Amniotic epithelial cell (primary cell): ENCODE data around the gene NXPE3.
"Not testable (repeated sequence)": the region's sequence is repeated elsewhere in the genome, so short reads cannot be mapped to it uniquely, and the experiment has no call there.

Experiments
- DNase-seq: peaks from one replicate; pipeline ENCODE4 v3.0.0-alpha.2; 2010; ENCODE audit warnings: low read depth

The NXPE3 gene

DNA sequence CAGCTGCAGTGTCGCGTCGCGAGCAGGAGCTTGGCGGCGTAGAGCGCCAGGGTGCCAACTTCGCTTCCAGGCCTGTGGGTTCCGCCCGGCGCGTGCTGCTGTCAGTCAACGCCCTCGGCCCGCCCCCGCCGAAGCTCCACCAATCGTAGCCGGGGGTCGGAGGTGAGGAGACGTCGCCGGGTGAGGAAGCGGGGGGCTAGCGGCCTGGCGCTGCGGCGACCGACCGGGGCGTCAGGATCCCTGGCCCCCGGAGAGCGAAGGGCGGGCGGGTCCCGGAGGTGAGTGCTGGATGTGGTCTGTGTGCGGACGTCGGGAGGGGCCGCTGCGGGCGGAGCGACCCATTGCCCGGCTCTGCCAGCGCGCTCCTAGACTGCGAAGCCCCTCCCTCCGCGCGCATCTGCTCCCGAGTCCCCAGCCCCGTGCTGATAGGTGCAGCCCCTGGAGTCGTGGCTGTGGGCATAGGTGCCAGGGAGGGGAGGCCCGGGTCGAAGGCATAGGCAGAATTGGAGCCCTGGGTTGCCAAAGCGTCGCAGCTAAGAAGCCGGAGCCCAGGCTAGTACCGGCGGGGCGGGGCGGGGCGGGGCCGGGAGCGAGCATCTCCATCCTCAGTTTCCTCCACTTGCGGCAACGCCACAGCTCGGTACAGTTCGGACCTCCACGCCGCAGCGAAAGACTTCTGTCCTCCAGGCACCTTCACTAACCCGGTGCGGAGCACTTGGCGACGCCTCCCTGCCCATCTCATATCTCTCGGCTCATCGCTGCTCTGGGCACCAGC, at the start of gene NXPE3:
Gene NXPE3, plus strand, starts transcription at position 165 of the 775 bp plus-strand sequence. CDS start 6,386 bp downstream, outside the sequence.
- peak; percentile 58 for DNase-seq

GRCh38 chr3:101729586-101729985, 49.4 kb upstream of the NXPE3 start:
- DNase-seq: no peak

DNA sequence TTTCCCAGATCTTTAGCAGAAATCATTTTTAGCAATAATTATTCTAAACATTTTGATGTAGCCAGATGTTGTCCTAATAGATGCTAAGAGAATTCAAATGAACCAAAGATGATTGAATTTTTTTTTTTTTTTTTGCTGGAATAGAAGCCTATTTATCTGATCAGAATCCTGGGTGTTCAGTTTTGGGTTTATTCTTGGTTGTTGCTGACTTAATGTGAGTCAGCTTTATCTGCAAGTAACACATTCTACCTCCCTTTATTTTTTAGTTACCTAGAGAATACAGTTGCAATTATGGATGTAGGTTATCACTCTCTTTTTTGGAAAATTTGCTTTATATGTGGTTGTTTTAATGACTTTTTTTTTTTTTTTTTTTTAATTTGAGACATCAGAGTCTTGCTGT, 48.2 kb upstream of the NXPE3 start:
- no peak for DNase-seq

DNA sequence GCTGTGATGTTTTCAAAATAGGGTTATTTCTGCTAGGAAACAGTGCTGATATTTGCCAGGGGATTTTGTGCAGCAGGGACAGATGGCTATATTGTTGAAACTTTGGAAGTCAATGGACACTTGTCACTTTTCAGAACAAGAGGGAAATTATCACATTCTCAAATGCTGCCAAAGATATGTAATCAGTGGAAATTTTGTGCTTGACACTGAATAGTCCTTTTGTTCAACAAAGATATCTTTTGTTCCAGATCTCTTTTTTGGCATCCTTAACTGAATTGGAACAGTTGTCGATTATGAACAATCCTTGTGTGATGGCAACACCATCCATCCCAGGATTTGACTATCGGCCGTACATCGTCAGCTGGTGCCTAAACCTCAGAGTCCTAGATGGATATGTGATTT, 46.8 kb upstream of the NXPE3 start:
- DNase-seq: no peak

DNA sequence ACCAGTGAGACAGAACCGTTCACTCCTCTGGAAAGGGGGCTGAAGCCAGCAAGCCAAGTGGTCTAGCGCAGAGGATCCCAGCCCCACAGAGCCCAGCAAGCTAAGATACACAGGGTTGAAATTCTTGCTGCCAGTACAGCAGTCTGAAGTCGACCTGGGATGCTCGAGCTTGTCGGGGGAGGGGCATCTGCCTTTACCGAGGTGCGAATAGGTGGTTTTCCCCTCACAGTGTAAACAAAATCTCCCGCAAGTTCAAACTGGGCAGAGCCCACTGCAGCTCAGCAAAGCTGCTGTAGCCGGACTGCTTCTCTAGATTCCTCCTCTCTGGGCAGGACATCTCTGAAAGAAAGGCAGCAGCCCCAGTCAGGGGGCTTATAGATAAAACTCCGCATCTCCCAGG, 43.2 kb upstream of the NXPE3 start:
- no peak for DNase-seq

GRCh38 chr3:101741914-101742313, 37.1 kb upstream of the NXPE3 start:
- not testable (repeated sequence) for DNase-seq

- DNase-seq: no peak
Measured at GRCh38 chr3:101744811-101745210, 34.2 kb upstream of the NXPE3 start.

GRCh38 chr3:101745934-101746333, 33.1 kb upstream of the NXPE3 start:
- DNase-seq: not testable (repeated sequence)

- DNase-seq: not testable (repeated sequence)
Measured at GRCh38 chr3:101753386-101754113, 25.5 kb upstream of the NXPE3 start.

DNA sequence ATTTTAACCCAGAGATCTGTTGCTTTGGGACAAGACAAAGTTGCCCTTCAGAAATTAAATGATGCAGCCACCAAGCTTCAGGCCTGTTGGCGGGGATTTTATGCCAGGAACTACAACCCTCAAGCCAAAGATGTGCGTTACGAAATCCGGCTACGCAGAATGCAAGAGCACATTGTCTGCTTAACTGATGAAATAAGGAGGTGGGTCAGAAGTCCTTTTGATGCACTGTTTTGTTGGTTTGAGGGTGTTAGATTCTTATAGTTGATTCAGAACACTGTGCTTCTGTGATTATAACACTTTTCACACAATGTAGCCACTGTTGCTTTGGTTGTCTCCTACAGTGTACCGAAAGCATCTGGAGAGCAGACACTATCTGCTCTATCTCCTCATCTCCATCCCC, 20.8 kb upstream of the NXPE3 start:
- DNase-seq: peak; percentile 7

GRCh38 chr3:101762041-101762646, 16.9 kb upstream of the NXPE3 start:
- no peak for DNase-seq

DNA sequence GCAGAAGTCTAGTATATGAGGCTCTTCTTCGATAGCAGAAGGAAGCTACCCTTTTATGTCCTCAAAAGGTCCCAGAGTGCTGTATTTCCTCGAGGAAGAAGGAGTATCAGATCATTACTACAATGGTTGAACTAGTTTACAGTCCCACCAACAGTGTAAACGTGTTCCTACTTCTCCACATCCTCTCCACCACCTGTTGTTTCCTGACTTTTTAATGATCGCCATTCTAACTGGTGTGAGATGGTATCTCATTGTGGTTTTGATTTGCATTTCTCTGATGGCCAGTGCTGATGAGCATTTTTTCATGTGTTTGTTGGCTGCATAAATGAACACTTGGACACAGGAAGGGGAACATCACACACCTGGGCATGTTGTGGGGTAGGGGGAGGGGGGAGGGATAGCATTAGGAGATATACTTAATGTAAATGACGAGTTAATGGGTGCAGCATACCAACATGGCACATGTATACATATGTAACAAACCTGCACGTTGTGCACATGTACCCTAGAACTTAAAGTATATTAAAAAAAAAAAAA, 1.2 kb upstream of the NXPE3 start:
- not testable (repeated sequence) for DNase-seq

- DNase-seq: no peak
Measured at GRCh38 chr3:101778385-101779046, 495 bp upstream of the NXPE3 start.

GRCh38 chr3:101779822-101780381, 891 bp downstream of the NXPE3 start:
- DNase-seq: peak; percentile 43

- peak; percentile 88 for DNase-seq
Measured at GRCh38 chr3:101780661-101781060, 1.6 kb downstream of the NXPE3 start.

DNA sequence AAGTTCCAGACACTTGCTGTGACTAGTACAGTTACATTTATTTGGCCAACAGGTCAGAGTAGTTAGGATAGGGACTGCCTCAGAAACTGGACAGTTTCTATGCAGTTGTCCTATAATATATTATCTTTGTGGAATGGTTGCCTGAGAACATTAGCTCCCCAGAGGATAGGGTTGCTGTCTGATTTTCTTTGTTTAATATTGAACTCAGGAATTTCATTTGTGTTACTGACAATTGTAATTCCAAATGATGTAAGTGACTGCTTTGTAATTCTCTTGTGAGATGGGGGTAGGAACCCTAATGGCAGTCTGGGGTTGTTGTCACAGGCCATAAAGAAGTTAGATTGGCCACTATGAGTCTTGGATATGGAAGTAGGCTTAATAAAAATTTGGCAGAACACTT, 2.2 kb downstream of the NXPE3 start:
- no peak for DNase-seq

DNA sequence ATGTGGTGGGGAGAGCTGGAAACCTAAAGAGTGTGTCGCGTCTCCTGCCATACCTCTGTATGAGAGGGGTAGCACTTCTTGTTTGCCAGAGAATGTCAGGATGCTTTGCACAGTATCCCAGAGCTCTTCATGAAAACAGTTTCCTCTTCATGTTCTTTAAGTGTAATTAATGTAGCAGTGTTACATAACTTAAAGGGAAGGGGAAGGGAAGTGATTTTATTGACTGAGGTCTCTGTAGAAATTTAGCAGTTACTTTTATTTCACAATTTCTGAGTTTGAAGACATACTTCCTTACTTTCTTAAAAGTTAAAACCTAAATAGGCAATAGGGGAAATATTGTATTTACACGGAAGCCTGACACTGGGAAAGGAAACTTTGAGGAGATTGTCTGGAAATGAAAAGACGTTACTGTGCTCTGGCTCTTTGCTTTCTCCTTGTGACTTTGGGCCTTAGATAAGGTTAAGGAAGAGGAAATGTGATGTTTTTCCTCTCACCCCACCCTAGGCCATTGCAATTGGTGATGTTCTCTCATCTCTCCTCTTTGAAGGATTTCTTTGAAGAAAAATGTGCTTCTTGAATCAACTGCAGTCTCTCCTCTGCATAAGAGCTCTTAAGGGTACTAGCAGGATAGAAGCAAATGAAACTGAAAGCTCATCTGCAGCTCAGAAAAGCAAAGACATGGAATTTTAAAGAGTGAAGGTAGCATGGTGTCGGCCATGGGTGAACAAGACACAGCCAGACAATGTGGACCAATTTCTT, 6.0 kb downstream of the NXPE3 start:
- DNase-seq: no peak

DNA sequence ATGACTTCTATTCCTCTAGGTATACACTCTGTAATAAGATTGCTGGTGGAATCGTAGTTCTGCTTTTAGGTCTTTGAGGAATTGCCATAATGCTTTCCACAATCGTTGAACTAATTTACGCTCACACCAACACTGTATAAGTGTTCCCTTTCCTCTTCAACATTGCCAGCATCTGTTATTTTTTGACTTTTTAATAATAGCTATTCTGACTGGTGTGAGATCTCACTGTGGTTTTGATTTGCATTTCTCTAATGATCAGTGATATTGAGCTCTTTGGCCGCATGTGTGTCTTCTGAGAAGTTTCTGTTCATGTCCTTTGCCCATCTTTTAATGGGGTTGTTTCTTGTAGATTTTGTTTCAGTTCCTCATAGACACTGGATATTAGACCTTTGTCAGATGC, 12.8 kb downstream of the NXPE3 start:
- no peak for DNase-seq

DNA sequence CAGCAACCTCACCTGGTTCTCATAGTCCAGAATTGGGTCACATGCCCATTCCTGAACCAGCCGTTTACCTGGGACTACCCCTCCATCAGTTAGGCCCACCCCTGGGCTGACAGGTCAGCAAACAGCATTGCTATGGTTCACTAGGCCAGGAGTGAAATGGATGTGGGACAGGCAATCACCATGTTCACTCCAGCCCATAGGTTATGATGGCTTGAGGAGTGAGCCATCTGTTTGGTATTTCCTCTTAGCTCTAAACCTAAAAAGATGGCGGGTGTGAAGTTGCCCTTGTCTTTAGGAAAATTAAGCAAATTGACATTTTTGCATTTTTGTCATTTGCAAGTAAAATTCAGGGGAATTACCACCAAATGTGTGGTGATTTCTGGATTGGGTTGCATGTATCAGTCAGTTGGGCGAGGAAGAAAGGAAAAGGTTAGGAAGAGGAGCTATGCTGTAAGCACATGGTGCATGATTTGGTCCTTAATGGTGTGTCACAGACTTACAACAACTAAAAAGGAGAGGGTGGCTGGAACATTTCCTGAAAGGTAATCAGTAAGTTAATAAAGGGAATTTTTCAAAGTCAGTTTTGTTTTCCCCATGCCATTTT, 17.2 kb downstream of the NXPE3 start:
- no peak for DNase-seq

- DNase-seq: no peak
Measured at GRCh38 chr3:101801174-101801573, 22.2 kb downstream of the NXPE3 start.

GRCh38 chr3:101802179-101802578, 23.2 kb downstream of the NXPE3 start:
- no peak for DNase-seq
